Calu3 (cell line): ENCODE measurements around the gene NPAS3. TPM values are rescaled to one million over a fixed set of nuclear protein-coding genes. Genes with fewer than 3 reads are reported as not detected.

Experiments
- BruUV-seq: library from RNA; stranded (reverse); fragments of 400-500 nt; replicated peaks from 2 replicates; lab custom pipeline; 2021; lab: Mats Ljungman, UMichigan
- CTCF ChIA-PET: fragments of 300-600 bp; sonication (Branson Sonifier 250); formaldehyde crosslinking; loops from one replicate; lab custom pipeline; 2022; ENCODE audit warnings: antibody characterized with exemption; lab: Charles Lee
- DNase-seq: peaks from one replicate; pipeline ENCODE4 v3.0.0; 2022
- H3K27ac Mint-ChIP-seq: one replicate; pipeline ENCODE4 v1.8.0; 2022; ENCODE audit warnings: mixed read lengths; ENCODE audit not compliant: unreplicated experiment
- H3K27me3 Mint-ChIP-seq: one replicate; pipeline ENCODE4 v1.8.0; 2022; ENCODE audit warnings: mixed read lengths; ENCODE audit not compliant: unreplicated experiment
- H3K36me3 Mint-ChIP-seq: one replicate; pipeline ENCODE4 v1.8.0; 2022; ENCODE audit warnings: mild to moderate bottlenecking, moderate library complexity, mixed read lengths; ENCODE audit not compliant: insufficient read depth, unreplicated experiment
- H3K4me1 Mint-ChIP-seq: one replicate; pipeline ENCODE4 v1.8.0; 2022; ENCODE audit warnings: mild to moderate bottlenecking, low read depth, mixed read lengths; ENCODE audit not compliant: unreplicated experiment
- H3K4me3 Mint-ChIP-seq: one replicate; pipeline ENCODE4 v1.8.0; 2022; ENCODE audit warnings: mild to moderate bottlenecking, low read depth, moderate library complexity, mixed read lengths; ENCODE audit not compliant: unreplicated experiment
- H3K9me3 Mint-ChIP-seq: one replicate; pipeline ENCODE4 v1.8.0; 2022; ENCODE audit warnings: low read depth, mixed read lengths; ENCODE audit not compliant: unreplicated experiment
- intact Hi-C: fragments of 100-400 bp; cut with micrococcal nuclease; formaldehyde crosslinking; loops from one replicate; pipeline ENCODE4 v1.10.0; 2022; ENCODE audit not compliant: unreplicated experiment
- total RNA-seq: library from RNA; stranded (reverse); gene quantifications from 2 replicates; pipeline ENCODE4 v1.2.3, GENCODE V29; 2022
- TF ChIP-seq, protein P1 (sequence below): fragments of 200-600 bp; IDR thresholded peaks from one replicate; pipeline ENCODE4 v1.8.0; 2022; ENCODE audit warnings: antibody characterized with exemption; ENCODE audit not compliant: unreplicated experiment

The NPAS3 gene
- total RNA-seq, 1 experiment from 2014 or later: not detected

- Mint-ChIP-seq H3K36me3 (no peaks in the 10 kb centered on the region), H3K27me3 (peaks cover 38% of the 10 kb centered on the region), H3K4me3 (no peak overlapping the region), H3K27ac (no peak overlapping the region), H3K4me1 (no peaks in the 10 kb centered on the region), H3K9me3 (no peaks in the 10 kb centered on the region)
- CTCF ChIA-PET: interaction anchor here (1.4 kb wide), 1 partner anchor 10 kb away, joined by 3 read pairs; no protein-coding TSS in a partner anchor
- TF ChIP-seq, protein P1, sequence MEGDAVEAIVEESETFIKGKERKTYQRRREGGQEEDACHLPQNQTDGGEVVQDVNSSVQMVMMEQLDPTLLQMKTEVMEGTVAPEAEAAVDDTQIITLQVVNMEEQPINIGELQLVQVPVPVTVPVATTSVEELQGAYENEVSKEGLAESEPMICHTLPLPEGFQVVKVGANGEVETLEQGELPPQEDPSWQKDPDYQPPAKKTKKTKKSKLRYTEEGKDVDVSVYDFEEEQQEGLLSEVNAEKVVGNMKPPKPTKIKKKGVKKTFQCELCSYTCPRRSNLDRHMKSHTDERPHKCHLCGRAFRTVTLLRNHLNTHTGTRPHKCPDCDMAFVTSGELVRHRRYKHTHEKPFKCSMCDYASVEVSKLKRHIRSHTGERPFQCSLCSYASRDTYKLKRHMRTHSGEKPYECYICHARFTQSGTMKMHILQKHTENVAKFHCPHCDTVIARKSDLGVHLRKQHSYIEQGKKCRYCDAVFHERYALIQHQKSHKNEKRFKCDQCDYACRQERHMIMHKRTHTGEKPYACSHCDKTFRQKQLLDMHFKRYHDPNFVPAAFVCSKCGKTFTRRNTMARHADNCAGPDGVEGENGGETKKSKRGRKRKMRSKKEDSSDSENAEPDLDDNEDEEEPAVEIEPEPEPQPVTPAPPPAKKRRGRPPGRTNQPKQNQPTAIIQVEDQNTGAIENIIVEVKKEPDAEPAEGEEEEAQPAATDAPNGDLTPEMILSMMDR: no peak
- DNase-seq: no peak
- no TSS peak for BruUV-seq
- intact Hi-C loops: loop anchor here (10.0 kb wide), 1 partner anchor 191 kb away; no protein-coding TSS in a partner anchor
Observed at GRCh38 chr14:33685698-33686097, 747.0 kb downstream of the NPAS3 start.

GRCh38 chr14:33686218-33686617, 747.5 kb downstream of the NPAS3 start:
- DNase-seq: no peak
- no peak overlapping the region for H3K27ac Mint-ChIP-seq
- no peak overlapping the region for H3K4me3 Mint-ChIP-seq
- no peaks in the 10 kb centered on the region for H3K9me3 Mint-ChIP-seq
- H3K4me1 Mint-ChIP-seq: no peaks in the 10 kb centered on the region
- peaks cover 38% of the 10 kb centered on the region for H3K27me3 Mint-ChIP-seq
- CTCF ChIA-PET: no interaction called here
- TF ChIP-seq, protein P1: no peak
- H3K36me3 Mint-ChIP-seq: no peaks in the 10 kb centered on the region
- BruUV-seq: no TSS peak
- intact Hi-C loops: loop anchor here (10.0 kb wide), 1 partner anchor 191 kb away; no protein-coding TSS in a partner anchor

GRCh38 chr14:33686856-33687255, 748.2 kb downstream of the NPAS3 start:
- TF ChIP-seq, protein P1: no peak
- intact Hi-C loops: loop anchor here (10.0 kb wide), 1 partner anchor 192 kb away; no protein-coding TSS in a partner anchor
- DNase-seq: no peak
- no peaks in the 10 kb centered on the region for H3K36me3 Mint-ChIP-seq
- peaks cover 38% of the 10 kb centered on the region for H3K27me3 Mint-ChIP-seq
- H3K4me3 Mint-ChIP-seq: no peak overlapping the region
- CTCF ChIA-PET: no interaction called here
- H3K4me1 Mint-ChIP-seq: no peaks in the 10 kb centered on the region
- no TSS peak for BruUV-seq
- no peak overlapping the region for H3K27ac Mint-ChIP-seq
- no peaks in the 10 kb centered on the region for H3K9me3 Mint-ChIP-seq

DNA sequence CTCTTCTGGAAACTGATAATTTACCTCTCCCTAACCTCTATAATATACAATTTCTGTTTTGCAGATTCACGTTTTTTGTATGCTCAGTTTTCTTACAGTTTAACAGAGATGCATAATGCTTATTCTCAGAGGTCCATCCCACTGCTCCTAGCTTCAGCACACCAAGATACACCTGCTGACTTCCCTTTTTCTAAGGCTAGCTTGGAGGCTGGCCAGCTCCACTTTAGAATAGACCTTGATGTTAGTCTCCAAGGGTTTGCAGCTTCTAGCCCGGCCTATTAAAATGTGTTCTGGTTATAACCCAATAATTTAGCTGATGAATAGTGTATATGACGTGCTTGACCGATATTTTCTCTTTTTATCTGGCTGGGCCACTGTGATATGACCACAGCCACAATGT, 751.0 kb downstream of the NPAS3 start:
- Mint-ChIP-seq H3K9me3 (no peaks in the 10 kb centered on the region), H3K4me1 (no peaks in the 10 kb centered on the region), H3K27me3 (peaks cover 38% of the 10 kb centered on the region), H3K36me3 (no peaks in the 10 kb centered on the region), H3K4me3 (no peak overlapping the region), H3K27ac (no peak overlapping the region)
- CTCF ChIA-PET: no interaction called here
- BruUV-seq: no TSS peak
- DNase-seq: no peak
- TF ChIP-seq, protein P1: no peak
- intact Hi-C loops: loop anchor here (10.0 kb wide), 1 partner anchor 195 kb away; no protein-coding TSS in a partner anchor
